ENCODE results near the gene MBOAT7.

GRCh38 chr19:54154603-54155345, 34.6 kb downstream of the MBOAT7 start:
- TF ChIP-seq CTCF (IDR thresholded peaks at IDR 0.05), result no peak
- TF ChIP-seq REST (IDR thresholded peaks at IDR 0.05), result no peak
- no peak for TF ChIP-seq HDAC2 (IDR thresholded peaks at IDR 0.05)
- no peak for TF ChIP-seq POLR2A (IDR thresholded peaks at IDR 0.05; ENCODE audit: low read length)

All from A549 (cell line).